SHP77 treated with DMSO at 0.1 percent for 48 hours (cell line): ENCODE data around the gene SAPCD2.

Experiments
- DNase-seq: peaks from one replicate; lab custom pipeline; 2025; lab: John Stamatoyannopoulos, UW

Gene SAPCD2

DNA sequence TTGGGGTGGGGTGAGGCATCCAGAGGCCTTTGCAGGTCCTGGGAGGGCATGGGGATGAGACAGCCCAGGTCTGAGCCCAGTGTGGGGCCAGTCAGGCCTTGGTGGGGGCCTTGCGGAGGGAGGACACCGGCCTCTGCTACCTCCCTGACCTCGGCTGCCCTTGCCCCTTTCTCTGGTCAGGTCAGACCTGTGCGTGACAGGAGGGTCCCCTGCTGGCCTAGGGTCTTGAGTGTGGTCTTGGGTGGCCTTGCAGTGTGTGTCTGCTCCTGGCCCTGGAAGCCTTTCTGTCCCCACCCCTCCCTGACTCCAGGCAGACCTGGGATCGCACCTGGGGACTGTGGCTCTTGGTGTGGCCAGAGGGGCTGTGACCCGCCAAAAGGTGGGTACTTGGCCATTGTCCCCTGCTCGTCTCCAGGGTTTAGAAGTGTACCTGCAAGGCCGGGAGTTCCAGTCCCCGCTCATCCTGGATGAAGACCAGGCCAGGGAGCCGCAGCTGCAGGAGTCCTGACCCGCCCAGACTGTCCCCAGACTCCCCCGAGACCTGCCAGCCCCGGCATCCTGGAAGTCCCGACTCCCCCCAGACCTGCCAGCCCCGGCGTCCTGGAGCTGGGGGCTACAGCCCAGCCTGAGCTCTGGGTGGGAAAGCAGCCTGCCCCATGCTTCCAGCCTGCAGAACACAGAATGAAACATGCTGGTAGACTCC is 12.0 kb upstream of the SAPCD2 start:
- DNase-seq: no peak

DNA sequence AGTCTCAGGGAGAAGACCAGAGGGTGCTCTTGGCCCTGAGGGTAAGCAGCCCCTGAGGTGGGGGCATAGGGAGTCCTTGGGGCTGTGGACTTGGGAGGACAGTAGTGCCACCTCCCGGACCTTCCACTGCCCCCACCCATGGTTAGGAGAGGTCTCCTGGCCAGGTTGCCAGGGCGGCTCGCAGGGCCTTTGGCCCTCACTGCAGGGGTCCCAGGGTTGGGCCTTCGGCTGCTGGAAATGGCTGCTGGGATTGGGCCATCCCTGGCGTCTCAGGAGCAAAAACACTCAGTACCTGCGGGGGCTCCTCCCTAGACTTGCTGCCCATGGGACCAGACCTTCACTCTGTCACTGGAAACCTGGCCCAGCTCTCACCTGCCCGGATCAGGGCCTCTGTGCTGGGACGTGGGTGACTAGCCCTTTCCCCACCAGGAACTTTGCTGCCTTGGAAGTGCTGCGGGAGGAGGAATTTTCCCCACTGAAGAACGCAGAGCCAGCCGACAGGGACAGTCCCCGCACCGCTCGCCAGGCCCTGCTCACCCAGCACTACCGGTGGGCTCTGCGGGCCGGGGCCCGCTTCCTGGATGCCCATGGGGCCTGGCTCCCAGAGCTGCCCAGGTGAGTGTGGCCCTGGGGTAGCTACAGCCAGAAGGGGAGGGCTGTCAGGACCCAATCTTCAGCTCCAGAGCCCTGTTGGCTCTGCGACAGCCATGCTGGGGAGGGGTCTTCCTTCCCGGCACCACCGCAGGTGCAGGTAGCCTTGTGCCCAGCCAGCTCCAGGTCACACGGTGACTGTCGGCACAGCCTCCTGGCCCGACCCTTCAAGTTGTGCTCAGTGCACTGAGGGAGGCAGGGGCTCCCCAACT is 10.1 kb upstream of the SAPCD2 start:
- no peak for DNase-seq

DNA sequence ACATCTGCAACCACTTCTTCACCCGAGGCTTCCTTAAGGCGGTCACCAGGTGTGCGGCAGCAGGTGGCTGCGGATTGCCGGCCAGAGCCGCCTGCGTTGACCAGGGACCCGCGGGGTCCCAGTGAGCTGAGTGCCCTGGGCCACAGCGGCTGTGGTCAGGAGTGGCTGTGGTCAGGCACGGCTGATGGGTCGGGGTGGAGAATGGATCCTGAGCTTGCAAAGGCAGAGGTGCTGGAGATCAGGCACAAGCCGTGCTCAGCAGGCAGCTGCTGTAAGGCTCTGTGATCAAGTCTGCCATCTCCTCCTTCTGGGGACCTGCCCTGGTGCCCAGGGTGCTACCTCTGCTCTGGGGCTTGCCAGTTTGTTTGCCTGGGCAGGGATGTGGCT is 9.0 kb upstream of the SAPCD2 start:
- no peak for DNase-seq

DNA sequence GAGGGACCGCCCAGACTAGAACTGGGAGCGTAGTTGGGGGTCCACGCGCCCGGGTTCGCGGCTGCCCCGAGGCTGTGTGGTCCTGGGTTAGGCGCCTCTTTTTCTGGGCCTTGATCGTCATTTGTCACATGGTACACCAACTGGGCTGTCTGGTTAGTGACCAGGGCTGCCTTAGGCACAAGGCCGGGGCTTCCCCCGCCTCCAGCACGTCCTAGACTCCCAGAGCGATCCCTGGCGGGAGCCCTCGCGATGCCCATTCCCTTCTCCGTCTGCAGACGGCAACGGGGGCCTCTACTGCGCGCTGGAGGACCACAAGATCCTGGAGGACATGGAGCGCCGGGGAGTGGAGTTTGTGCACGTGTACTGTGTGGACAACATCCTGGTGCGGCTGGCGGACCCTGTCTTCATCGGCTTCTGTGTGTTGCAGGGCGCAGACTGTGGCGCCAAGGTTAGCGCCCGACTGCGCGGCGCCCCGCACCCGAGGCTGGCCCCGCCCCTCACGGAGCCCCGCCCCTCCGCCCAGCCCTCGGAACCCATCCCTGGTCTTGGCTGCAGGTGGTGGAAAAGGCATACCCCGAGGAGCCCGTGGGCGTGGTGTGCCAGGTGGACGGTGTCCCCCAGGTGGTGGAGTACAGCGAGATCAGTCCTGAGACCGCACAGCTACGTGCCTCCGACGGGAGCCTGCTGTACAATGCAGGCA is 8.5 kb upstream of the SAPCD2 start:
- DNase-seq: no peak

DNA sequence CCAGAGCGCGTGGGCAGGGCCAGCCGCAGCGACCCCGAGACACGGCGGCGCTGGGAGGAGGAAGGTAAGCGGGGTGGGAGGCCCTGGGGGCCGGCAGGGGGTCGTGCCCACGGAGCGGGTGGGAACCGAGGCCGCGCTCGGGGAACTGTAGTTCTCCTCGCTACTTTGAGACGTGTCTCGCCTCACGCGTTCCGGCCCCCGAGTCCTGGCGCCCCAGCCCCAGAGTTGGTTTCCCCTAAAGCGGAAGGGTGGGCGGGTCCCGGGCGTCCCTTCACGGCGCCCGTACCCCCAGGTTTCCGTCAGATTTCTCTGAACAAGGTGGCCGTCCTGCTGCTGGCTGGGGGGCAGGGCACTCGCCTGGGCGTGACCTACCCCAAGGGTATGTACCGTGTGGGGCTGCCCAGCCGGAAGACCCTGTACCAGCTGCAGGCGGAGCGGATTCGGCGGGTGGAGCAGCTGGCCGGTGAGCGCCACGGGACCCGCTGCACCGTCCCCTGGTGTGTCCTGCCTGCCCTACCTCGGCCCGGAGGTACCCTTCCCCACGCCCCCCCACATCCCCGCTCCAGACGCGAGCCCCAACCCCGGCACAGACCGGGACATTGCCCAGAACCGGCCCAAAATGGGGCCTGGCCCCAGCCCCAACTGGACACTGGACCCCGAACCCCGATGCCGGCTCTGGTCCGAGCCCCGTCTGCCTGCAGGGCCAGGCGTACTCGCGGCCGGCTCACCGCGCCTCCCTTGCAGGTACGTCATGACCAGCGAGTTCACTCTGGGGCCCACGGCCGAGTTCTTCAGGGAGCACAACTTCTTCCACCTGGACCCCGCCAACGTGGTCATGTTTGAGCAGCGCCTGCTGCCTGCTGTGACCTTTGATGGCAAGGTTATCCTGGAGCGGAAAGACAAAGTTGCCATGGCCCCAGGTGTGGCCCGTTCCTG is 7.7 kb upstream of the SAPCD2 start:
- DNase-seq: no peak

DNA sequence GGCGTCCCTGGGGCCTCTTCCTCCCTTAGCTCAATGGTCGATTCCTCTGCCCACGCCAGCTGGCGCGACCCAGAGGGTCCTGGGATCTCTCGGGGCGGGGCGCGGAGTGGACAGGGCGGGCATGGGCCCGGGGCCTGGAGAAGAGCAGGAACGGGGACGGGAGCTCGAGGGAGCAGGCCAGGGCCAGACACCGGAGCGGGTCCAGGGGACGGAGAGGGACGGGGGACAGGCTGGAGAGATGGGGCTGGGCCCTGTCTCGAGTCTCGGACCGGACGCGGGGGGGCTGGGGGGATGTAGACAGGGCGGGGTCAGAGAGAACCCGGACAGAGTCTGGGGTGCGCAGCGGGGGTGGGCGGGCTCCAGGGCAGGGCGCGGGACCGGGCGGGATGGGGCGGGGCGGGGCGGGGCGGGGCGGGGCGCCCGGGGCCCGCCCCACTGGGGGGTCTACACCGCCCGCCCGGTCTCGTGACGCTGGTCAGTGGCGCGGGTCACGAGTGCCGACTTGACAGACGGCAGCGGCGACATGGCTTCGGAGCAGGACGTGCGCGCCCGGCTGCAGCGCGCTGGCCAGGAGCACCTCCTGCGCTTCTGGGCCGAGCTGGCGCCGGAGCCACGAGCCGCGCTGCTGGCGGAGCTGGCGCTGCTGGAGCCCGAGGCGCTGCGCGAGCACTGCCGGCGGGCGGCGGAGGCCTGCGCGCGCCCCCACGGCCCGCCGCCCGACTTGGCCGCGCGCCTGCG is 6.8 kb upstream of the SAPCD2 start, which contains the start of gene UAP1L1:
Gene UAP1L1, plus strand, starts transcription at position 508 of the 738 bp plus-strand sequence. Its CDS starts 16 bp downstream, at position 524.
- no peak for DNase-seq

DNA sequence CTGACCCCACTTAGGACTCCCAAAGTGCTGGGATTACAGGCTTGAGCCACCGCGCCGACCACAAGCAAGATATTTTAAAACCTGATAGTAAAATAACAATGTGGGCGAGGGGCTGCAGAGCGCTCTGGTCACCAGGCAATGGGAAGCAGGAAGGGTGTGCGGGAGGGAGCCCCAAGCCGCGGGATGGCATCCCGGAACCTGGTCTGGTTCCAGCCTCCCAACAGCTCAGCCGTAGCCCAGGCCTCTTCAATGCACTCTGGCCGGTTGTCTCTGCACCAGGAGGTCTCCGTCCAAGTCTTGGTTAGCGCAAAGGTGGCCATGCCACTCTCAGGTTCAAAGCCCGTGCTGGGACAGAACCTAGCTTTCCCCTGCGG is 6.3 kb upstream of the SAPCD2 start:
- DNase-seq: no peak

DNA sequence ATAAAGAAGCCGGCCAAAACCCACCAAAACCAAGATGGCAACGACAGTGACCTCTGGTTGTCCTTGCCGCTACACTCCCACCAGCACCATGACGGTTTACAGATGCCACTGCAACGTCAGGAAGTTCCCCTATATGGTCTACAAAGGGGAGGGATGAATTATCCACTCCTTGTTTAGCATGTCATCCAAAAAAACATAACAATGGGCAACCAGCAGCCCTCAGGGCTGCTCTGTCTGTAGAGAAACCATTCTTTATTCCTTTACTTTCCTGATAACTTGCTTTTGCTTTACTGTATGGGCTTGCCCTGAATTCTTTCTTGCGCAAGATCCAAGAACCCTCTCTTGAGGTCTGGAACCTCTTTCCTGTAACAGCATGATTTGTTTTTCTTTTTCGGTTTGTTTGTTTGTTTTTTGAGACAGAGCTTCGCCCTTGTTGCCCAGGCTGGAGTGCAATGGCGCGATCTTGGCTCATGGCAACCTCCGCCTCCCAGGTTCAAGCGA is 5.0 kb upstream of the SAPCD2 start:
- no peak for DNase-seq

DNA sequence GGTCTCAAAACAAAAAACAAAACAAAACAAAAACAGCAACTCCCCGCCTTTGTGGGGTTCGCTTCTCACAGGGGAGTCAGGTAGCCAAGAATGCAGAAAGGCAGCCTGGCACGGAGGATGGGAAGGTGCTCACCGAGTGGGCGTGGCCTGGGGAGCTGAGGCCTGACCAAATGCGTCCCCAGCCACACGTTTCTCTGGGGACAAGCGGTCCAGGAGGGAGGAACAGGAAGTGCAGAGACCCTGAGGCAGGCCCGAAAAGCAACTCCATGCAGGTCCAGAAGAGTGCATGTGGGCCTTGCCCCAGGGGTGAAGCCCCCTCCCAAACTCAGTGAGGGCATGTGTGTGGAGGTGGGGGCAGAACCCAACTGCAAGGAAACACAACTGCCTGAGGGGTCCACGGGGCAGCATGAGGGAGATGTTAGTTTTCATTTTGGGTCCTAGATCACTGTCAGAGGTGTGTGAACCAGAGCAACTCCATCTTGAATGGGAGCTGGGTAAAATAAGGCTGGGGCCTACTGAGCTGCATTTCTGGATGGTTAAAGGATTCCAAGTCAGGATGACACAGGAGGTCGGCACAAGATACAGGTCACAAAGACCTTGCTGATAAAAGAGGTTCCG is 4.4 kb upstream of the SAPCD2 start:
- no peak for DNase-seq

DNA sequence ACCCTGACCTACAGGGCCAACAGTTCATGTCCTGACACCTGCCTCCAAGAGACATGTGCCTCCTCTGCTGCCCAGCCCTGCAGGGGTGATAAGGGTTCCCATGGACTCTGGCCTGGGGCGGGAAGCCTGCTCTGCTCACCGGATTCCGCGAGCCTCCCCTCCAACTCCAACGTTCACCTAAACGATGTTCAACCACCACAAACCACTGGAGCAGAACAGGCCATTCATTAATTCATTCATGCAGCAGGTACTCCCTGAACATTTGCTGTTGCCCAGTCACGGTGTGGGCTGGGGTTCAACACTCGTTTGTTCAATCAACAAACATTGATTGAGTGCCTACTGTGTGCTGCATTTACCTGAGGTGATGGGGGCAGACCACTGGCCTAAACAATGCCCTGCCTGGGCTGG is 3.6 kb upstream of the SAPCD2 start:
- DNase-seq: no peak

DNA sequence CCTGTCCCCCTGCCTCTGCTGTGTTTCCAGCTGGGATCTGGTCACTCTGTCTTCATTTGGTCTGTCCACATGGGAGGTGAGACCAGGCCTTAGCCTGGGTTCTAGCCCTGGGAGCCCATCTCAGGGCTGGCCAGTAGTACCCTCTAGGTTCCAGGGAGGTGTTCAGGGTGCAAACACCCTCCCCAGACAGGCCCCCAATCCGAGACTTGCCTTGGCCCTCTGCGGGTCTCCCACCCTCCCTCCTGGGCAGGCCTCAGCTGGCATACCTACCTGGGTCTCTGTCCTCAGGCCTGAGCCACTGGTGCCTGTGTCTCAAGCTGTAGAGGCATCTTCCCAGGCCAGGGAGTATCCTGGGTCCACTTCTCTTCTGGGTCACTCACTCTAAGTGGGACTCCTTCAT is 925 bp upstream of the SAPCD2 start:
- DNase-seq: no peak

DNA sequence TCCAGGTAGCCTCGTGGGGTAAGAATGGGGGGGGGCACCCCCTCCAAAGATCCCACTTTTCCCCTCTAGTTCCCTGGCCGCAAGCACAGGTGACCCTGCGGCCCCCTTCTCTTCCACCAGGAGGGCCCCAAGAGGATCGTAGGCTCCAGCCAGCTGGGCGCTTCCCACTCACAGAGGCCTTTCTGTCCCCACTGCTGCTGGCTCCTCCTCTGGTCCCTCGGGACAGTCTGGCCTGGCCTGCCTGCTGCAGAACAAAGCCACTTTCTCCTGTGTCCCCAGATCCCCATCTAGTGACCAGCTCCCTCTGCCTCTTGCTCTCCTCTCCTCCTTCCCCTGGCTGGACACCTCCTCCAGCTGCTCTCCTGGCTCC is 534 bp upstream of the SAPCD2 start:
- no peak for DNase-seq

DNA sequence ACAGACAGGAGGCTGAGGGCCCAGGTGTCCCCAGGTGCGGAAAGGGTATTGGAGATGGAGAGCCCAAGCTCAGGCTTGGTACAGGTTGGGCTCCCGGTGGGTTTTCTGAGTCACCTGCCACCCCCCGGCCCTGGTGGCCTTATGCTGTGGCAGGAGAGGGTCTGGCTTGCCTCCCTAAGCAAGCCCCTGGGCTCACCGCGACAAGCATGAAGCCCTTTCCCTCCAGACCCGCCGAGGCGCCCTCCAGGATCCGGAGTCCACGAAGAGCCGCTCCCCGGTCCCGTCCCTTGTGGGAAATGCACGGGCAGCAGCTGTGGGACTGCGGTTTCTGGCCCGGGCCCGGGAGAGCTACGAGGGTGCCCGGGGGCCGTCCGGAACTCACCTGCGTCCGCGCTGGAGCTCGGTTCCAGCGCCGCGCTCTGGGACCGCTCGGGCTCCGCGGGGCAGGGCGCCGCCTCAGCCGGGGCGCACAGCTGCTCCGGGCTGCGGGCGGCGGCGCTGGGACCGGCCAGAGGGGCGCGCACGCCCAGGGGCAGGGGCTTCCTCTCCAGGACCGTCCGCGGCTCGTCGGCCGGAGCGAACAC is 757 bp downstream of the SAPCD2 start:
- DNase-seq: no peak

DNA sequence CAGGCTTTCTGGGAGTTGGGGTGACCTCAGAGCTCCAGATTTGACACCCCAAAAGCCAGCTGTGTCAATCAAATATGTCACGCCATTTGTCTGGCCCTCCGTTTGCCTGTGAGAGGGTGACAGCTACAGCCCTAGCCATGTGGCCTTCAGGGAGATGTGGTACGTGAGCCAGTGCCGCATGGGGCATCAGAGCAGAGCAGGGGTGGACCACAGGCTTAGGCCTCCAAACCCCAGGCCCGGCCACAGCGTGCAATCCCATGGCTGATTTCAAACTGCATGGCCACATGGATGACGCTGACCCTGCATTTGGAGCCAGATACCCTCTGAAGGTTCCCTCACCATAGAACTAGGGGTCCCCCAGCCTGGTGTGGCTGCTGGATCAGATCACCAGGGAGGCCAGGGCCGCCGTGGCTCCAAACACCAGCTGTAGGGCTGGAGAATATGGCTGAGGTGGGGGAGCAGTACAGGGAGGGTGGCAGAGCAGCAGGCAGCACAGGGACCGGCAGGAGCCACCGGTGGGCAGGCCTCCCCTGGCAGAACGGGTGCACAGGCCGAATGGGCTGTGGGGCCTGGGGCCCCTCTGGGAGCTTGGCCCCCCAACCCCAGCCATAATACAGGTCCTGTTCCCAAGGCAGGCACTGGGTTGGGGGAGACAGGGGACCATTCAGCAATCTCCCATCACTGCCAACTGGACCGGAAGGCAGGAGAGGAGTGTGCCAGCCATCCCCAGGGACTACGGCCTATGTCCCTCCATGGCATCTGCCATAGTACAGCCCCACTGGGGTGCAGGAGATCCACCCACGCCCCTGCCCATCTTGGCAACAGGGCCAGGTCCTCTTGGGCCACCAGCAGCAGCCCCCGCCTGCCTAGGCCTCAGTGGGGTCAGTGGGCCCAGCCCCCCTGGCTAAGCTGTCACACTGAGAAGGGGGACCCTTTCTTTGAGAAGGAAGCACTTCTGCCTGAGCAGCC is 1.5 kb downstream of the SAPCD2 start:
- DNase-seq: no peak

DNA sequence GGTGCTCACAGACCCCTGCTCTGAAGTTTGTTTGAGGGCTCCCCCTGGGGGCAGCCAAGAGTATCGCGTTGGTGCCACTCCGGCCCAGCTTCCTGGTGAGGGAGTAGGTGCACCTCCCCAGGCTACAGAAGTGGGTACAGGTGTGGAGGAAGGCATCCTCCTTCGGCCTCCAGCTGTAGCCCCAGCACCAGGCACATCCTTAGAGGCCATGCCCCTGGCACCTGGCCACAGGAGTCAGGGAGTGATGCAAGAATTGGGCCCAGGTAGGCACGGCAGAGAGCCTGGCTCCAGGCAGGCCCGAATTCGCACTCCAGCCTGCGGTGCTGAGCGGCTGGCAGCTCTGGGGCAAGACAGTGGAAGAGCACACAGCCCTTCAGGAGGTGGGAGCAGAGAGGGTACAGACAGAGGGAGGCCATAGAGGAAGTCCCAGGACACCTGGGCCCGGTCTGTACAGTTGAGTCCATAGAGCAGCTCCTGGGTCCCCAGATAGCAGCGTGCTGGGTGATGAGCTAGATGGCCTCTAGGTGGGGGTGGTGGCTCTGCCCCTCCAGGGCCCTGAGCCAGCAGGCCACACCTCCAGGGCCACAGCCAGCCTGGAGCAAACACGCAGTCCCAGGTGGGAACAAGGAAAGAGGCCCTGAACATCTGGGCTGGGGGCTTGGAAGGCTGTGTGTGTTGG is 2.4 kb downstream of the SAPCD2 start:
- DNase-seq: peak; percentile 27

DNA sequence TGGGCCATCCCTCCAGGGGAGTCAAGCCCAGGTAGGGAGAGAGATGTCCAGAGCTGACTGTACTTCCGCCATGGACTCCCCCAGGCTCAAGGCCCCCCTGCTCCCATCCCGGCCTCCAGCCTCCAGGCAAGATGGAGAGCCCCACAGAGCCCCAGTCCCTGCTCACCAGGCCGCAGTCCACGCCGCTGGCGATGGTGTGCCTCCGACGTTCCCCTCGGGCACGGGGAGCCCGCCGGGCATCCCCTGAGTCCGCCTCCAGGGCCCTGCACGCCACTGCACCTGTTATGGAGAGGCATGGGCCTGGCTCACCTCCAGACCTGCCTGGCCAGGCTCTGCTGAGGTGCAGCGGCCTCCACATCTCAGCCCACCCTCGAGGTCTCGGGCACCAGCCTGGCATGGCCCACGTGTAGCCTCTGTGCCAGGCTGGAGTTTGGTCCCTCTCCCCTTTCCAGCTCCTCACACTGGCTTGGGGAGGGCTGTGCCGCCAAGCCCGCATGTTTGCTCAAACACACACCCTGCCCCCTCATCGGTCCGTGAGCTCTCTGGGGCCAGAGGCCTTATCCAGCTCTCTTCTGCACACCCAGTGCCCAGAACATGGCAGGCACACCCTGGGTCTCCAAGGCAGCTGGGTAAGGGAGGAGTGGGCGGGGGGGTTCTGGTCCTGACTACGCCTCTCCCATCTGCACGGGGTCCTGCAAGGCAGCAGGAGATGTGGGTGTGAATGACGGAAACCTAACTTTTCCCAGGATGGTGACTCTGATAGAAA is 4.1 kb downstream of the SAPCD2 start:
- DNase-seq: no peak

DNA sequence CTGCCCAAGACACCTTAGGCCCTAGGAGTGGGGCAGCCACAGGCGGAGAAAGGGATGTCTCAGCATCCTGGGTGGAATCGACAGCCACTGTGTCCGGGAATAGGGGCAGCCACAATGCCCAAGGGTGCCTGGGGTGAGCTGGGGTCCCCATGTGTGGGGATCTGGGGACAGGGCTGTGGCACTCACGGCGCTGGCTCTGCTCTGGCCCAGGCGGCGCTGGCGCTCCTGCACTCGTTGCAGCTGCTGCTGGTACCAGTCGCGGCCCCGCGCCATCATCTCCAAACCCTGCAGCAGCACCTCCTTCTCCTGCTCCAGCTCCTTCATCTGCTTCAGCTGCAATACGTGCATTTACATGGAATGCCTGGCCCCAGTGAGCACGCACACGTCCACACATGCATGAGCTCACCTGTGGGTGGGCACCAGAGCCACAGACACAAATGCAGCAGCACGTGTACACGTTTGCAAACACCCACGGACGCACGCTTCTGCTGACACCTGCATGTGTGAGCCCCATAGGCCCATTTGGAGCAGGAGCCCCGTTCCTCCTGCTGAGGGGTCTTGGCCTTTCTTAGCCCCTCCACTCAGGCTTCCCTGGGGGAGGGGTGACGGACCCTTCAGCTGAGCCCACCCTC is 4.9 kb downstream of the SAPCD2 start:
- DNase-seq: no peak
